Left forelimb (tissue), 1 donor: ENCODE data around the gene SLAMF1.
"Not testable (repeated sequence)": the region's sequence is repeated elsewhere in the genome, so short reads cannot be mapped to it uniquely, and the experiment has no call there.

Source experiments
- DNase-seq: peaks from one replicate; pipeline ENCODE4 v3.0.0-alpha.2; 2018; ENCODE audit warnings: low spot score

SLAMF1 gene

GRCh38 chr1:160640359-160641123 lies 6.3 kb downstream of the SLAMF1 start:
- DNase-seq, result no peak

GRCh38 chr1:160639652-160640051 lies 7.2 kb downstream of the SLAMF1 start:
- DNase-seq, result no peak

DNA sequence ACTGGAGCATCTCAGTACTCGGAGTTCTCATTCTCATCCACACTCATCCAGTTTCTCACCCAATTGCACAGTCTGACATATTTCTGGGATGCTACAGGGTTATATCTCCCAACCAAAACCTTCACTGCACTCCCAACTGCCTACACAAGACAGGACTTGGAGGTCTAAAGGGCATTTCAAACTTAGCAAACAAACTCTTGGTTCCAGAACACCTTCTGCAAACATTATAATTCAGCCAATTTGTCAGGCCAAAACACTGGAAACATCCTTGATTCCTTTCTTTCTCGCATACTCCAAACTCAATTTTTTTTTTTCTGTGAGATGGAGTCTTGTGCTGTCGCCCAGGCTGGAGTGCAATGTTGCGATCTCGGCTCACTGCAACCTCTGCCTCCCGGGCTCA lies 7.9 kb downstream of the SLAMF1 start:
- DNase-seq, result no peak

- no peak for DNase-seq
Observed at GRCh38 chr1:160638540-160638857, 8.3 kb downstream of the SLAMF1 start.

DNA sequence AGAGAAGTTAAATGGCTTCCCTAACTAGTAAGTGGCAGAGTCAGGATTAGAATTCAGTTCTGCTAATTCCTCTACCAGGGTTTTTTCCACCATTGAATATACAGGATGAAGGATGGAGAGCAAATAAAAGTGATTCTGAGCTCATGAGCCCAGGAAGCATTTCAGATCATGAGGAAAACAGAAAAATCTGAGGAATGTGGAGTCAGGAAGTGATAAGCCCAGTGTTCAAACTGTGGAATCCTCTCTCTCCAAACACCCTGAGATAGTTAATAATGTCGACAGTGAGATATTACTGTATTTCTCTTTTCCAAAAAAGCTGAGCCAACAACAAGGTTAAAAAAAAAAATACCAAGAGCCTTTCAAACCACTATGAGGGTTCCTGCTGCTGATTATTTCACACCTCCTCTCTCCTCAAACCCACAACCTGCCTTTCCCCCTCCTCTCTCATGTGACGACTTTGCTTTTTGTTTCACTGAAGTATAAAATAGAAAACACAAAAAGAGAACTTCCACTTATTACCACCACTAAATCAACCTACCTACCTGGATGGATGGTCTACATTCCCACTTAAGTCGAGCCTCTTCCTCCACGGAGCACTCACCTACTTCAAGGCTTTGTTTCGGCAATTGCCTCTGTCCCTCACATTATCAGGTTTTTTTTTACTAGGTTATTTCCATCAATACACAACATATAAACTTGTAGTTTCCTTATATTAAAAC lies 8.9 kb downstream of the SLAMF1 start:
- DNase-seq, result no peak

DNA sequence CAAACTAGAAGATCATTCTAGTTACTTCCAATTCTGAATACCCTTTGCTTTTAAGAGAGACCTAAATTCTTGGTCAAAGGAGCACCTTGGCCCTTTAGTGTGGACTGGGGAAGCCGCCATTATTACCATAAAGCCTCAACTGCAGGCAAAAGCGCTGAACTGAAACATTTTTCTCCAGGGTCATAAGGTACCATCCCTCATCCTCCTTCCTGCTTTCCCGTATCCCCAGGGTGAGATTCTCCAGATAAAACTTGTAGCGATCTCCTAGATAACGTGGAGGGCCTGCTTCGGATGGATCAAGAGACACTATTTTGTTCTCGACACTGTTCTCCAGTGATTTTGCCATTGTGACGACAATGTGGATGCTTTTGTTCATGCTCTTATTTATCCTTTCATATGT lies 9.8 kb downstream of the SLAMF1 start:
- DNase-seq, result no peak

DNA sequence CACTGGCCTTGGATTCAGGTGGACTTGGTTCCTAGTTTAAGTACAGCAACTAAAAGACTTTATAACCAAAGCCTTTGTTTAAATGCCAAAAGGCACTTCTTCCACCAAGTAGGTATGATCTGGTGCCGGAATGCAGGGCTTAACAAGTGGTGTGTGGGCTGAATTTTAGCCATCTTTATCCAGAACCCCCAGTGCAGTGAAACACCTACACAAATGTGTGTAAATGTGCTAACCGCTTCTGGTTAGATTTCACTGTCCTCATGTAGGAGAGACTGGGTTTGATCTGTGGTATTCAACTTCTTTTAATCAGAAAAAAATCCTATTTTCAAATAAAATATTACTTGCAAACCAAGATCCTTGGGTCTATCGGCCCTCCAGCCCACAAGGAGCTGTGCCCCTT lies 10.3 kb downstream of the SLAMF1 start:
- no peak for DNase-seq

DNA sequence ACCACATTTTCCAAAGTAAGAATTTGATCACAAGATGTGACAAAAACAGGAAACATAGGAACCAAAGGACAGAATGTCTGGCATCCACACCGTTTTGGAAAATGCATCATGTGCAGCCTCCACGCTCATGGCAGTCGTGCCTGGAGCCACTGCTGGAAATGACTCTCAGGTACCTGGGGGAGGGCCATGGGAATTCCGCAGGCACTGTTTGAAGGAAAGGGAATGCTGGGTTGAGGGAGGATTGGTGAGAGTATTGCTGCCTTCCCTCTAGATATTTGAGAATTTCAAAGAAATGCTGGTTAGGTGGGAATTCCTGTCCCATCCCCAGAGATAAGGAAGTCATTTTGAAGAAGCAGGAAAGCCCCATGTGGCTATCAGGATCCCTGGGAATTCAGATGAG lies 10.8 kb downstream of the SLAMF1 start:
- DNase-seq, result no peak

DNA sequence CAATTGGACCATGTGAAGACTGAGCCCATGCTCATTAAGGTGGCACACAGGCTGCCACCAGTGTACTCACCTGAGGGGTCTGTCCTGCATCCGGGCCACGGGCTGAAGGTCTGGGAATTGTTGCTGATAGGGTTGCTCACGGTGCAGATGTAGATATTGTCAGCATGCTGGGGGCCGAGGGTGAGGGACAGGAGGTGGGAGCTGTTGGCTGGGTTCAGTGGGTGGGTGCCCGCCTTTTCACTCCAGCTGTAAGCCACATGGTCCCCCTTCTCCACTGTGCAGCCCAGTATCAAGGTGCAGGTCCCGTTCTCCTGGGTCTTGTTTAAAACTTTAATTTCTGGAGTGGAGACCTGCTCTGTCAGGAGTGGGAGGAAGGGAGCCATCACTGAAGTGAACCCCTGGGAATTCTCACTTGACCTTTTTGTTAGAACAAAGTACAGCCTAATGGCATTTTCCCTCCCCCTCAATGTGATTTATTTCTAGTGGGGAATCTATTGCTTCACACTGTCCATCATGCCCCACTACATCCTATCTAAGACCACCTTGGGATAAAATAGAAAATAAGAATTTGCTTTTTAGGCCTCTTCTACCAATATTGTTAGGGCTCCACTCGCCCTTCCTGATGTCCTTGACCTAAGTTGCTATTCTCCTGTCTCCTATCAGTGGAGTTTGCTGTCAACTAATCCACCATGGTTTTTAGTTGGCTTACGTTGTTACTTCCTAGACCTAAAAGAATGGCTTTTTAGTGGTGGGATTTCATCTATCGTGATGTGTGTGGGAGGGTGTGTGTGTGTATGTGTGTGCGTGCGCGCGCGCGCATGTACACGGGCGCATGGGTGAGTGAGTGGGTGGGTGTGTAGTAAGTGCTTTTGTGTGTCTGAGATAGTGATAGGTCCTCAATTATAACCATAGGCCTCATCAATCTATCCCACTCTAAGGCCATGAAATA lies 12.0 kb downstream of the SLAMF1 start:
- DNase-seq, result no peak

- no peak for DNase-seq
Observed at GRCh38 chr1:160633330-160633903, 13.4 kb downstream of the SLAMF1 start.

- no peak for DNase-seq
Observed at GRCh38 chr1:160631983-160632625, 14.7 kb downstream of the SLAMF1 start.

DNA sequence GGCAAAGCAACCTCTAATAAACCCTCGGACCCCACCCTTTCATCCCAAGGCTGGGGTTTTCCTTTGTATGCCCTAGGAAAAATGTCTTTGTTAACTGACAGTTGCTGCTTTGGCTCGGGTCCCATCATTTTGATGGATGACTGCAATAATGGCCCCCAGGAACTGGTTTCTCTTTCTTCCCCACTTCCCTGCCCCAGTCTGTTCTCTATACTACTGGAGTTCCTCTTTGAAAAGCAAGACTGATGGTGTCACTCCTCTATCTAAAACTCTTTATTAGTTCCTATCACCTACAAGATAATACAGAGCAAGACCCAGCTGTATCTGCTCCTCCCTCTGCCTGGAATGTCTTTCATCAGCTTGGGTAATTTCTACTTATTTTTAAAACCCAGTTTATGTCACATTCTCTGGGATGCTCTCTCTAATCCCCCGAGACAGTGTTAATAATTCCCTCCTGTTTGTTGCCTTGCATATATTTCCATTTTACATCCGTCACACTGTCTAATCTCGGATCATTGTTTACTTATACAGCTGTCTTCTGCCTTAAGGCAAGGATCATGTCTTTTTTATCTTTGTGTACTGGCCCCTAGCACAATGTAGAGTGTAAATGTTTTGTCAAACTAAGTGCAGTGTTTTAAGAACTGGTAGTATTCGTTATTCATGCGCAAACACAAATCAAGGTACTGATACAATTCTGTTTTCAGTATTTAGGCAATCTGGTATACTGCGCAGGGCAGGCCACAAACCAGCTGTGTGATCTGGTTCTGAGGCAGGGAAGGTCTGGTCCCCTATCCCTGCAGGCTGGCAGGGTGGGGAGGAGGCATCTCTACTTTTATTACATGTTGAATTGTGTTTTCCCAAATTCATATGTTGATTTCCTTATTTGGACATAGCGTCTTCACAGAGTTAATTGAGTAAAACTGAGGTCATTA lies 16.1 kb downstream of the SLAMF1 start:
- DNase-seq, result no peak

DNA sequence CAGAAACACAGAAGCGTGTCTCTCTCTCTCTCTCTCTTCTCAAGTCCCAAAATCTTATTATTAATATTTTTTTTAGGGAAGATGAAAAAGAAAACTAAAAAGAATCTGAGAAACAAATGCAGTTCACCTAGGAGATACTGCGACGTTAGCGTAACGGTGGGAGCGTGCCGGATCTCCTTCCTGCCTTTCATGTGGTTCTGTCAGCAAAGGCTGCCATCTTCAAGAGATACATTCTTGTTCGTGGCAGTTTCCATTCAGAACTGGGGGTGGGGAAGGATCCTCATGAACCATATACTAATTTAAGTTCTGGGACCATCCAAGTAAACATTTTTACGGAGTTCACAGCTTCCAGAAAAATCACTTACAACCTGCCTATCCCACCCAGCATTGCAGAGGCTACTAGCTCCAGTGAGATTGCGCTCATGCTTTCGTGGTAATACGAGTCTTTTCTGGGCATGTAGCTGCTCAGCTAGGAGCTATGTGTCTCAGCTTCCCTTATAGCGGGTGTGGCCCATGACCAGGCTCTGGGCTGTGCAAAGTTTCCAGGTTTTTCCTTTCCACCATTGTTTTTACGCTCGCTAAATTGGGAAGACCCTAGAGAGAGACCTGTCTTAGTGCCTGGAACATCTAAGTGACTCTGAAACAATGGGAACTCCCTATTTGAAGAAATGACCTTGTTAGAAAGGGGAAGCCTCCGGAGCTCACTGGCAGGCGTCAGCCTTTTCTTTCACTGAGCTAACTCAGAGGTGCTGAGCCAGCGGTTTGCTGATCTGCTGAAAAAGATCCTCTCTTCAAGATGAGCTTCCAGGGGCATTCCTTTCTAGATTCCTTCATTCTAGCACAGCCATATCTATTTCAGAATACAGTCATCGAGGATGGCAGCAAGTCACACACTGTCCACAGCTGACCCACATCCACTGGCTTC lies 17.3 kb downstream of the SLAMF1 start:
- DNase-seq, result no peak

- no peak for DNase-seq
Observed at GRCh38 chr1:160628799-160629263, 18.0 kb downstream of the SLAMF1 start.

DNA sequence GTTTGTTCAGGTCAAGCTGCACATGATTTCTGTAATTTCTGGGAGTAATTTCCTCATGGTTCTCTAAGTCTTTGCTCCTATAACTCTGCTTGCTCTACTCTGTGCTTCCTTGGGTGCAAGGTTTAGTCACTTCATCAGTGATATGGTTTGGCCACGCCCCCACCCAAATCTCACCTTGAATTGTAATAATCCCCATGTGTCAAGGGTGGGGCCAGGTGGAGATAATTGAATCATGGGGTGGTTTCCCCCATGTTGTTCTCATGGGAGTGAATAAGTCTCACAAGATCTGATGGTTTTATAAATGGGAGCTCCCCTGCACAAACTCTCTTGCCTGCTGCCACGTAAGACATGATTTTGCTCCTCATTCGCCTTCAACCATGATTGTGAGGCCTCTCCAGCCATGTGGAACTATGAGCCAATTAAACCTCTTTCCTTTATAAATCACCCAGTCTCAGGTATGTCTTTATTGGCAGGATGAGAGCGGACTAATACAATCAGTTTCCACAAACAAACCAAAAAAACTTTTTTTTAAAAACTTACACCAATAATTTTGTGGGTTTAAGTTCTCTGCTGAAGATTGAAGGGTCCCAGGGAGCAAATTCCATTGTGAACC lies 19.1 kb downstream of the SLAMF1 start:
- not testable (repeated sequence) for DNase-seq

DNA sequence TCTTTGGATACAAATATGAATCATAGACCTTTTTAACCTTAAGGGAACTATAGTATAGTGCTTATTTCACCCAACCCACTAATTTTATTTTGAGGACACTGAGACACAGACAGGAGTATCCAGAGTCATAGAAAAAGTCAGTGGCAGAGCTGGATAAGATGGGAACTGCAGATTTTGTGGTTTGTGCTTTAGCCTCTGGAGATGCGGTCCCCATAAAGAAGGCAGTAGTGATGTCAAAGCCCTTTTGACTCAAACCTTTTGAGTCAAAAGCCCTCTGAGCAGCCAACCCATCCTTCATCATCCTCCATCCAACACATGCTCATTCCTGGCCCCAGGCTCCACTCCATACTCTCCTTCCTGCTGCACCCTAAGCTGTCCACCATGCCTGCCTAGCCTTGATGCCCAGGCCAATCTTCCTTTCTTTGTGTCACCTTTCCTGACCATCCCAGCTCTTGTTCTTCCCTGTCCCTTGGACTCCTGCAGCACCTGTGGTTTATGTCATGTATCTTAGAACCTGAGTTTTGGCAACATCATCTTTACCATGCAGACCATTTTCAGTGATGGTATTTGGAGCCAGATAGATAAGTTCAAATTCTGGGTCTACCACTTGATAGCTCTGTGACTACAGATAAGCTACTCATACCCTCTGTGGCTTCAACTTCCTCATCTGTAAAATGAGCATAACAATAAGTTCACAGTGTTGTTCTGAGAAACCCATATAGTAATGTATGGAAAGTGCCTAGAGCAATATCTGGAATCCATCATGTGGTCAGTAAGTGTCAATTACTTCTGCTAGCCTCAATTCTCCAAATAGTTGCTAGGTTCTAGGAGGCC lies 20.1 kb downstream of the SLAMF1 start:
- no peak for DNase-seq

- DNase-seq, result no peak
Observed at GRCh38 chr1:160625725-160626498, 20.9 kb downstream of the SLAMF1 start.
